Caki2 (cell line): ENCODE data around the gene SCAMP3. TPM values are rescaled to one million over a fixed set of nuclear protein-coding genes. Genes with fewer than 3 reads are reported as not detected.
"Not testable (repeated sequence)": the region's sequence is repeated elsewhere in the genome, so short reads cannot be mapped to it uniquely, and the experiment has no call there.

Experiments used
- DNase-seq: peaks from one replicate; pipeline ENCODE4 v3.0.0-alpha.2; 2015; ENCODE audit warnings: low read depth
- in situ Hi-C: cut with HindIII; loops from 2 replicates; pipeline ENCODE4 v1.10.0; 2016; ENCODE audit warnings: low sequenced_read_pairs, low pct_unique_long_range_greater_than_20kb, mixed read lengths
- total RNA-seq: library from RNA; depleted of rRNA; stranded (reverse); fragments of >200 nt; shearing (Covaris generic); gene quantifications from 2 replicates; pipeline ENCODE4 v1.2.3, GENCODE V29; 2014; ENCODE audit warnings: low replicate concordance

The SCAMP3 gene
- total RNA-seq, 1 experiment from 2014 or later: 77.8 TPM

- in situ Hi-C loops, DNase-seq: not testable (repeated sequence)
Observed at GRCh38 chr1:155291006-155291405, 28.8 kb upstream of the SCAMP3 start.

- no peak for DNase-seq
- in situ Hi-C loops: no loop called here
Observed at GRCh38 chr1:155287987-155288543, 25.9 kb upstream of the SCAMP3 start.

GRCh38 chr1:155286544-155286943 is 24.4 kb upstream of the SCAMP3 start:
- no peak for DNase-seq
- in situ Hi-C loops: no loop called here

- DNase-seq: no peak
- in situ Hi-C loops: no loop called here
Observed at GRCh38 chr1:155285631-155286044, 23.5 kb upstream of the SCAMP3 start.

GRCh38 chr1:155285063-155285462 is 22.9 kb upstream of the SCAMP3 start:
- DNase-seq: no peak
- in situ Hi-C loops: no loop called here

GRCh38 chr1:155284476-155284875 is 22.3 kb upstream of the SCAMP3 start:
- in situ Hi-C loops: no loop called here
- no peak for DNase-seq

GRCh38 chr1:155282488-155283091 is 20.4 kb upstream of the SCAMP3 start:
- in situ Hi-C loops: no loop called here
- no peak for DNase-seq

GRCh38 chr1:155279268-155279667 is 17.1 kb upstream of the SCAMP3 start:
- in situ Hi-C loops: no loop called here

GRCh38 chr1:155278689-155279160 is 16.6 kb upstream of the SCAMP3 start:
- no peak for DNase-seq
- in situ Hi-C loops: no loop called here

More at GRCh38 chr1:155279268-155279667, 17.1 kb upstream of the SCAMP3 start:
- no peak for DNase-seq

GRCh38 chr1:155277902-155278688 is 15.9 kb upstream of the SCAMP3 start:
- in situ Hi-C loops: no loop called here
- DNase-seq: peak; percentile 65

- peak; percentile 94 for DNase-seq
- in situ Hi-C loops: no loop called here
Observed at GRCh38 chr1:155277070-155277901, 15.1 kb upstream of the SCAMP3 start, which contains the start of gene HCN3. Gene HCN3, plus strand, starts transcription at chr1:155277463. Its CDS starts 128 bp downstream, at chr1:155277591.

- in situ Hi-C loops: no loop called here
- DNase-seq: peak; percentile 93
Observed at GRCh38 chr1:155273343-155274245, 11.4 kb upstream of the SCAMP3 start, which contains the start of gene CLK2. Gene CLK2, minus strand, starts transcription at chr1:155273504. Its CDS starts 2,527 bp downstream, at chr1:155270977.

- in situ Hi-C loops: no loop called here
- peak; percentile 57 for DNase-seq
Observed at GRCh38 chr1:155272466-155273342, 10.5 kb upstream of the SCAMP3 start.

- no peak for DNase-seq
- in situ Hi-C loops: no loop called here
Observed at GRCh38 chr1:155269381-155269780, 7.2 kb upstream of the SCAMP3 start.

GRCh38 chr1:155268630-155269029 is 6.5 kb upstream of the SCAMP3 start:
- DNase-seq: no peak
- in situ Hi-C loops: no loop called here

- no peak for DNase-seq
- in situ Hi-C loops: no loop called here
Observed at GRCh38 chr1:155267373-155267772, 5.2 kb upstream of the SCAMP3 start.
